ENCODE results near the gene GJD4. TPM values are rescaled to one million over a fixed set of nuclear protein-coding genes. Genes with fewer than 3 reads are reported as not detected.

Gene GJD4
- total RNA-seq, 1 donor from 2014 or later, result 13.9 TPM

DNA sequence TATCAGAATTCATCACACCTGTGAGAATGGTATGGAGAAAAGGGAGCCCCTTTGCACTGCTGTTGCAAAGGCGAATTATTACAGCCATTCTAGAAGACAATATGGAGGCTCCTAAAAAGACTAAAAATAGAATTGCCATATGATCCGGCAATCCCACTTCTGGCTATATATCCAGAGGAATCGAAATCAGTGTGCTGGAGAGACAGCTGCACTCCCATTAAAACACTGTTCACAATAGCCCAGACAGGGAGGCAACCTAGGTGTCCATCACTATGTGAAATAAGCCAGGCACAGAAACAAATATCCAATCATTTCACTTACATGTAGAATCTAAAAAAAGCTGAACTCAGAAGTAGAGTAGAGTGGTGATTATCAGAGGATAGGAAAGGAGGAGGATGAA is 26.0 kb upstream of the GJD4 start:
- no peak for DNase-seq (ENCODE audit: low read depth)

DNA sequence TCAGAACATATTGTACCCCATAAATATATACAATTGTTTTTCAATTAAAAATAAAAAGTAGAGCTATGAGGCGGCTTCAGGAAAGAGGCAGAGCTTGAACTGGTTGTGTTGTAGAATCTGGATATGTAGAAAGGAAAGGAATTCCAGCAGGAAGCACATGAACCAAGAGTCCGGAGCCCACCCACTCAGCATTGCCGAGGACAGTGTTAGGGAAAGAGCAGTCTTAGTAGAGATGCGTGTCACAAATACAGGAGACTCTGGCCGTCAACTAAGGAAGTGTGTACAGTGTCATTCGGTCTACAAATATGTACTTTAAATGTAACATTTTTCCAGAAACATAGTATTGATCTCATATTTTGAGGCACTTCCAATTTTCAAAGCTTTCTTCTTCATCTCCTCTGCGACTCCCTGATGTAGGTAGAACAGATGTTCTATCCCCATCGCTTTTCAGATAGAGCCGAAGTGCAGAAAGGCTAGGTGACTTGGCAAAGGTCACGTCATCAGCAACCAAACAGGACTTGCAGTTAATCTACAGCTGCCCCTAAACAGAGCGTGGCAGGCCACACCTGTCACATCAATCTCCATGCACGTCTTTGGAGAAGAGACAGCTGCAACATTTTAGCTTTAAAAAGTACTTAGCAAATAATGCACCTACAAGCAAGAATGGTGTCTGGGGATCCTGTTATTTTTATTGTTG is 25.3 kb upstream of the GJD4 start:
- DNase-seq (ENCODE audit: low read depth), result peak; percentile 91

DNA sequence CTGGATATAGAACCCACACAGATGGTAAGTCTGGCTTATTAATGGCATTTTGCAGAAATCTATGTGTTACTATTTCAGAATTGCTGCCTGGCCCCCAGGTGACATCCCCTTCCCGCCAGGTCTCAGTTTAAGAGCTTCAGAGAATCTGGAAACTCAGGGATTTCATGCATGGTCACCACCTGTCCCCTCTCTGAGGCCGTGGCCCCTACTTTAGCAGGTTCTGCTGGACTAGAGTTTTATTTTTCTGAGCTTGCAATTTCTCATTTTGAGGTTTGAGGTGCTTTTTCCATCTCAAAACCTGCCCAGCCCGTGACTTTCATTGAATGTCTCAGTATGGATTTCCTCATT is 24.7 kb upstream of the GJD4 start:
- no peak for DNase-seq (ENCODE audit: low read depth)

DNA sequence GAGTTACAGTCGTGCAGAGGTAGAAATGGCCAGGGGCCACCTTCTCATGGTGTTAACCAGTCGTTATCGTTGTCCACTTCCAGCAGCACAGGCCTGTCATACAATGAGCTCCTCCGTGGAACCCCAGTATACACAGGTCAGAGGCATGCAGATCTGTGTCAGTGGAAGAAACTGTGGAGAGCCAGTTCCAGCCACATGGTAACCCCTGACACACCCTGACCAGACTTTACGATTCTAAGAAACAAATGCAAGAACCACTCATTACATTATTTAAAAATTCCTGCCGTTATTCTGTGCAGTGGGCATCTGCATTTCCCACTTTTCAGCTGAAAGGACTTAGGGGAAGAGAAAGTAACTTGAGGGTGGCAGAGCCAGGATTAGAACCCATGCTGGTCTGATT is 23.5 kb upstream of the GJD4 start:
- DNase-seq (ENCODE audit: low read depth), result no peak

DNA sequence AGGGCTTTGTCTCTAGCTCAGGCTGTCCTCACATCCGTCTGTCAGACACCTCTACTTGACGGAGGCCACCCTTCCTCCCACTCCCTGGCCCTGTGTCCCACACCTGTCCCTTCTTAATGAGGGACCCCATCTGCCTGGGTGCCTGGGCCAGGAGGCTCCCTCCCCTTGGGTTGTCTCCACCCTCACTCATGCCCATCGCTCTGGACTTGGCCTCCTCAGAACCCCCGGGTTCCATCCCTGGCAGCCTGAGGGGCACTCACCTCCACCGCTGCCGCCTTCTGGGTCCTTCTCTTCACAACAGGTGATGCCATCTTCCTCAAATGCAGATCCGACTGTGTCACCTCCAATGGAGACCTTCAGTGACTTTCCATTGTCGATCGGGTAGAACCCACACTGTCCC is 20.2 kb upstream of the GJD4 start:
- no peak for DNase-seq (ENCODE audit: low read depth)

DNA sequence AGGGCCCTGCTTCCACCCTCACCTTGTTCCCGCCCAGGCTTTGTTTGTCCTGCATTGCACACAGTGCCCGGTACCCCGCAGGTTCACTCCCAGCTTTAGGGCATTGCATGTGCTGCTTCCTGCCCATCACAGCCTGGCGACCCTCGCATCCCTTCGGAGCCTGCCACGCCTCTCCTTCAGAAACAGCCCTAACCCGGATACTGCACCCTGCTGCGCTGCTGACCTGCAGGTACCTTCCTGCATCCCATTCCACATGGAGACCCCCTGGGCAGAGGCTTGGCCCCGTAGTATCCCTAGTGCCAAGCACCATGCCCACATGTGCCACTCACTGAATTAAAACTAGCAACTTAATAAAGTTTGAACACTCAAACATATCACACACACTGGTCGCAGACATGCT is 19.8 kb upstream of the GJD4 start:
- no peak for DNase-seq (ENCODE audit: low read depth)

DNA sequence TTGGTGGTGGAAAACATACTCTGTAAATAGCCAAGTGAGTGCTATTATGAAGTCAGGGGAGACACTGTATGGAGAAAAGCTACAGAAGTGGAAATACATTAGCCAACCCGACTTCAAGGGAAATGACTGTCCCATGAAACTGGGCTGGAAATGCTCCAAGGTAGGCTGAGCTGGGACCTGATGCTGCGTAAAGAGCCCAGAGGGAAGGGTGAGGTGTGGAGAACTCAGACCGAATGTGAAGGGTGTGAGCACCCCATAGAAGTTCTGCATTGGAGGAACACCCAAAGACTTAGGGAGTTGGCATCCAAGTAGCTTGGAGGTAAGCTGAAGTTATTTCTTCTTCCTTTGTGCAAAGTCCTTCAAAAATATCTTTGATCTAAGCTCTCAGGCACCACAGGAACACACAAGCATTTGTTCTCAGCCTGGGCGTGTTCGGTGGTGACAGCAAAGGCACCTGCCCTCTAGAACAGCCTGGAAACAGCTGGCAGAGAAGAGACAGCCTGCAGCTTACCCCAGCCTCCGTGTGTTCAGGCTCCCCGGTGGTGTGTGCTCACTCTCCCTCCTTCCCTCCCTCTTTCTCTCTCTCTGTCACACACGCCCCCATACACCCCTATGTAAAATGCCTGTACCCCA is 19.1 kb upstream of the GJD4 start:
- peak; percentile 96 for DNase-seq (ENCODE audit: low read depth)

DNA sequence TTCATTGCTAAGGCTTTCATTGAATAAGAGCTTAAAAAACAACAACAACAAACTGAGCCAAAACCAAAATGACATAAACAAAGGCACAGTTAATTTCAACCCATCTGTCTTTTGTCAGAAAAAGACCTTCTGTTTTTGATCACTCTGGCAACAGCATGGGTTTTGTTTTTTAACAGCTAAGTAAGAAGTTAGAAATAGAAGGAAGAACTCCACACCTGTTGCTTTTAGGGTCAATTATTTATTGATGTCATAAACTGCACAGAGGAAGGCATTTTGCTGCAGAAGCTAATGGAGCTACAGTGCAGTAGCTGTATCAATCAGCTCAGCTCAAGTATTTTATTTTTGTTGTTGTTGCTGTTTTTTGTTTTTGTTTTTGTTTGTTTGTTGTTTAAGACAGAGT is 16.3 kb upstream of the GJD4 start:
- peak; percentile 60 for DNase-seq (ENCODE audit: low read depth)

DNA sequence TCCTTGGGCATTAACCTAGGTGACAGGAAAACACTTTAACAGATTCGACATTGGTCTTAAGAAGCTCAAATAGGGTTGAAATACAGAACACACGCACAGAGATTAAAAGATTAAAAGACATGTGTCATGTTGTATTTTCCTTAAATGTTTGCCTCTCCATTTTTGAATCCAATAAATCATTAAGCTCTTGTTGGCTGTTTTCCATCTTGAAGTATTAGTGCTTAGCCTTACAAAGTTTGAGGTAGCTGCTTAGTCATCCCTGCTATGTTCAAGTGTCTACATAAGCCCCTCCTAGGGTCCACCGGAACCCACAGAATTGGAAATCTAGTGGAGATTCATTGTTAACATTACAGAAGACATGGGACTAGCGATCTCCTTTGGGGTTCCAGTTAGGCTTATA is 12.7 kb upstream of the GJD4 start:
- no peak for DNase-seq (ENCODE audit: low read depth)

DNA sequence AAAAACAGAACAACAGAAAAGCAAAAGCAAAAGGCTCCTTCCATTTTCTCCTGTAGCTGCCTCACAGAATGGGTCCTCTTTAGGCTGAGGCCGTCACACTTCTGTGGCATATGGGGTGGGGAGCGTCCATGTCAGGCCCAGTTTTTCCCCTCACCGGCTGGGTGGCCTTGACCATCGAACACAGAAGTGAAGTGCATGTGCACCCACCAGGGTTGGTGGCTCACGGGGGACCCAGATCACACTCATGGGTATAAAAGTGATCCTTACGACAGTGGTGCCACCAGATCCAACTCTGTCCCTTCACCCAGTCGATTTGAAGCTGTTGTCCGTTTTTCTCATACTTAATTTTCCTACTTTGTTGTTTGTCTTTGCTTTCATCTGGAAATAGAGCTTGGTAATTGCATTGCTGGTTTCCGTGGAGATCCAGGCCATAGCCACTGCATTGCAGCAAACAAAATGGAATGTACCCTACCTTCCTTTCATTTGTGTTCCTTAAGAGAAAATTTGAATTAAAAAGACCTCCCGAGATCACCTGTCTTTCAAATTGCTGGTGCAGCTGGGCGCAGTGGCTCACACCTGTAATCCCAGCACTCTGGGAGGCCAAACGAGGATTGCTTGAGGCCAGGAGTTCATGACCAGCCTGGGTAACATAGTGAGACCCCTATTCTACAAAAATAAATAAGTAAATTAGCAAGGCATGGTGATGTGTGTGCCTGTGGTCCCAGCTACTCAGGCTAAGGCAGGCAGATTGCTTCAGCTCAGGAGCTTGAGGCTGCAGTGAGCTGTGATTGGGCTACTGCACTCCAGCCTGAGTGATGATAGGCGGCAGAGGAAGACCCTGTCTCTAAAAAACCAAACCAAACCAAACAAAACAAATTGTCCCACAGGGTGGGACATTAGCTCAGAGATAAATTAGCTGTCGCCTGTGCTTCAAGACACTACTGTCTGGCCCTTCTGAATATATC is 10.7 kb upstream of the GJD4 start:
- DNase-seq (ENCODE audit: low read depth), result no peak

DNA sequence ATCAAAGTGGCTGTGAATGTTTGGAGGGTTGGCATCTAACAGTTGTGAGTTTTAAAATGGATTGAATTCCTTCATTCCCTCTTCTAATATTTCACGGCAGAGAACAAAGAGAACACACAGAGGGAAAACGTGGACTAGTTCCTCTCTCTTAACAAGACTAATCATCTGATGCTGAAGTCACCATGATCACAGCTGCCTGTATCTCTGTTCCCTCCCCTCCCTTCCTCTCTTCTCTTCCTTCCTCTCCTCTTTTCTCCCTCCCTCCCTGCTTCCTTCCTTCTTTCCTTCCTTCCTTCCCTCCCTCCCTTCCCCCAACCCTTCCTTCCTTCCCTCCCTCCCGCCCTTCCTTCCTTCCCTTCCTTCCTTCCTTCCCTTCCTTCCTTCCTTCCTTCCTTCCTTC is 10.0 kb upstream of the GJD4 start:
- DNase-seq (ENCODE audit: low read depth), result no peak

DNA sequence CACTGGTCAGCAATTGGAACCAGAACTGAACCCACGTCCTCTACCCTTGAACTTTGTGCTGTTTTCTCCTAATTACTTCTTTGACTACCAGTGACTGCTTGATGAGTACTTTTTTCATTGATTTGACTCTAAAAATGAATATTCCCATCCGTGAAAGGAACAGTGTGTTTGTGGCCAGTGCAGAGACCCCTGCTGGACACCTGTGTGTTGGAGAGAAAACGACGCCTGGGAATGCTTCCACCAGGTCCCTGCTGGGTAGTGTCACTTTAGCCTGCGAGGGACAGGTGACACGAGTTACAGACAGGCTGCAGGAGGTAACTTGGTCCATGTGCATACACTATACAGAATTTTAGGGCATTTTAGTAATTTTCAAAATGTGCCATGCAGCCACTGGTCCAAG is 6.8 kb upstream of the GJD4 start:
- DNase-seq (ENCODE audit: low read depth), result no peak

DNA sequence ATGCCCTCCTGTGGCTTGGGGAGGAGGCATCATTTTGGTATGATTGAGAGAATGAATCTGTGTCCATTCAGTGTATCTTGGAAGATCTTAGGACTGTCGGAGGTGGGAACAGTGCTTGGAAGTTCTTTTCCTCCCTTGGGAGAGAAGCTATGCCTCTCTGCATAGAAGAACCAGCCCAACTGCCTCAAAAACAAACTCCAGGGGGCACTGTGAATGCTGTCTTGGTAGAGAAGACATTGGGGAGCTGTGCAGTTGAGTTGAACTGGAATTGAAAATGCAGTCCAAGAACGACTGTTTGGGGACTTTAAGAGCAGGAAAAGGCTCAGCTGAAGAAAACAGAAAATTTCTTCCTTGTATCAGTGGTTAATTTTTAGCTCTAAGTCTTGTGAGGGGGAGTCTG is 4.9 kb upstream of the GJD4 start:
- DNase-seq (ENCODE audit: low read depth), result no peak

DNA sequence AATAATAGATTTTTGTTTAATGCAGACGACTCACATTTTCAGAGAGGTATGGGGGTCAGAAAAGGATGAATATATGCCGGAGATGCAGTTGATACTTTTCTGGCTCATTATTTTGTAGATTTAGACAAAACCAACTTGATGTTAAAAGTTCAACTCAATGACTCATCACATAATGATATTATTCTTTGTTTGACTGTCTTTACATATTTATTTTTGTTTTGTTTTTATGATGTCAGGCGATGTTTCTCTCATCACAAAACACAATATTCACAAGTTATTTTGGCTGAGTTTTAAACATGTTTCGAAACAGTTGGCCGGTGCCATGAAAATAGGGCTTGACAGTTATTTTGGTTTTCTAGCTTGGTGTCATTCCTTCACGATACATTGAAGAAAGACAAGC is 1.3 kb downstream of the GJD4 start:
- DNase-seq (ENCODE audit: low read depth), result peak; percentile 49

DNA sequence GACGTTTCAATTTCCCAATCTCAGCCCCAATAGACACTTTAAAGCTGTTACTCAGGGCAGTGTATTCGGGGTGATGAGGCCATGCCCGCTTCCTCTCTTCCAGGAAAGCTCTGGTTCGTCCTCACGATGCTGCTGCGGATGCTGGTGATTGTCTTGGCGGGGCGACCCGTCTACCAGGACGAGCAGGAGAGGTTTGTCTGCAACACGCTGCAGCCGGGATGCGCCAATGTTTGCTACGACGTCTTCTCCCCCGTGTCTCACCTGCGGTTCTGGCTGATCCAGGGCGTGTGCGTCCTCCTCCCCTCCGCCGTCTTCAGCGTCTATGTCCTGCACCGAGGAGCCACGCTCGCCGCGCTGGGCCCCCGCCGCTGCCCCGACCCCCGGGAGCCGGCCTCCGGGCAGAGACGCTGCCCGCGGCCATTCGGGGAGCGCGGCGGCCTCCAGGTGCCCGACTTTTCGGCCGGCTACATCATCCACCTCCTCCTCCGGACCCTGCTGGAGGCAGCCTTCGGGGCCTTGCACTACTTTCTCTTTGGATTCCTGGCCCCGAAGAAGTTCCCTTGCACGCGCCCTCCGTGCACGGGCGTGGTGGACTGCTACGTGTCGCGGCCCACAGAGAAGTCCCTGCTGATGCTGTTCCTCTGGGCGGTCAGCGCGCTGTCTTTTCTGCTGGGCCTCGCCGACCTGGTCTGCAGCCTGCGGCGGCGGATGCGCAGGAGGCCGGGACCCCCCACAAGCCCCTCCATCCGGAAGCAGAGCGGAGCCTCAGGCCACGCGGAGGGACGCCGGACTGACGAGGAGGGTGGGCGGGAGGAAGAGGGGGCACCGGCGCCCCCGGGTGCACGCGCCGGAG is 2.6 kb downstream of the GJD4 start:
- no peak for DNase-seq (ENCODE audit: low read depth)

DNA sequence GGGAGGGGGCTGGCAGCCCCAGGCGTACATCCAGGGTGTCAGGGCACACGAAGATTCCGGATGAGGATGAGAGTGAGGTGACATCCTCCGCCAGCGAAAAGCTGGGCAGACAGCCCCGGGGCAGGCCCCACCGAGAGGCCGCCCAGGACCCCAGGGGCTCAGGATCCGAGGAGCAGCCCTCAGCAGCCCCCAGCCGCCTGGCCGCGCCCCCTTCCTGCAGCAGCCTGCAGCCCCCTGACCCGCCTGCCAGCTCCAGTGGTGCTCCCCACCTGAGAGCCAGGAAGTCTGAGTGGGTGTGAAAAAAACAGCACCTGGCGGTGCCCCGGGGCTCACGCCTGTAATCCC is 3.2 kb downstream of the GJD4 start:
- no peak for DNase-seq (ENCODE audit: low read depth)

DNA sequence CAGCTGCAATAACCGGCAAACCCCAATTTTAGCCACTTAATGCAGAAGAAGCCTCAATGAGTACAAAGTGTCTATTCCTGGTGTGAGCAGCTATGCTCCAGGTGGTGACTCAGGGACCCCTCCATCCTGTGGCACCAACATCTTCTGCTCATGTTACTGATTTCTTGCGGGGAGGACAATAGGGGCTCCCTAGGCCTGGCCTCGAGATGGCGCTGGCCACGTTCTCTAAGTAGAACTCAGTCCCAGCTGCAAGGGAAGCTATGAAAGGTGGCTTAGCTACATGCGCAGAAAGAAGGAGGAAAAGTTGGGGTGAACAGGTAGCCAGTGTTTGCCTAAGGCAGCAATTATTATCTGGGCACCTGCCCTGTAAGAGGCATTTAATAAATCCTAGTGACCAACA is 6.6 kb downstream of the GJD4 start:
- no peak for DNase-seq (ENCODE audit: low read depth)

DNA sequence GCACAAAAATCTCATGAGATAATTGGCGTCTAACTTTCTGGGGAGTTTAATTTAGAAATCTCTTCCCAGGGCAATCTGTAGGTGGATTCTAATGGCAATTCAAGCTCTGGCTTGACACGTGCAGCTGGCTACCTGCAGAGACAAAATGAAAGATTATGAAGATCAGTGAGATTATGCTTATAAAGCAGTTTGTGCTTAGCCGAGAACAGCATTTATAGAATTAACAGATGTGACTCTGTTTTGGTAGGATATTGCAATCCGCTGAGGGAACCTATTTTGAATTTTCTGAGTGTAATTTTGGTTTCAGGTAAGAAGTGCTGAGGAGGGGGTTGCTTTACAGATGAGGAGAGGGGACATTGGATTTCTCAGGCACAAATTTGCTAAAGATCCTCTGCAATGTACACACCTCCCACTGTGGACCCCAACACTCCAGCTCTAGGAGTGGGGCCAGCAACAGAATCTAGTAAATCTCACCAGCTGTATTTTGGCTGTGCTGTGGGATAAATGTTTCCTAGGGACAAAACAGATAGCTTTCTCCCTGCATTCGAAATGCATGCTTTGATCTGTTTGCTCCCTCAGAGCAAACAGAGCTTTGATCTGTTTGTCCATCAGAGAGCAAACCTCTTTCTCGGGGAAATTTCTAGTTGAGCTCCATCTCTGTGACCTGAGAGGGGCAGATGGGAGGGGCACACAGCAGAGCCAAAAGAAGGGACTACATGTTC is 7.4 kb downstream of the GJD4 start:
- DNase-seq (ENCODE audit: low read depth), result no peak

DNA sequence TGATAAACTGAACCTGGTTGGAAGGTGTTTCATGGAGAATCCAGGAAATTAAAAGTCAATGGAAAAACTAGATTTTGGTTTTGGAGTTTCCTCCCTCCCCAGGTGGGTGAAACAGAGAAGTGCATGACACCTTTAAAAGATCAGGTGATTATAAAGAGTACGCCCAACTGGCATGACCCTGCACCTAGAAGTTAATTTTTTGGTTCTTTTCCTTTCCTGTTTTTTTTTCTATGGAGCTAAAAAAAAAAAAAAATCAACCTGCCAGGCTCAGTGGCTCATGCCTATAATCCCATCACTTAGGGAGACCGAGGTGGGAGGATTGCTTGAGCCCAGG is 7.9 kb downstream of the GJD4 start:
- no peak for DNase-seq (ENCODE audit: low read depth)

DNA sequence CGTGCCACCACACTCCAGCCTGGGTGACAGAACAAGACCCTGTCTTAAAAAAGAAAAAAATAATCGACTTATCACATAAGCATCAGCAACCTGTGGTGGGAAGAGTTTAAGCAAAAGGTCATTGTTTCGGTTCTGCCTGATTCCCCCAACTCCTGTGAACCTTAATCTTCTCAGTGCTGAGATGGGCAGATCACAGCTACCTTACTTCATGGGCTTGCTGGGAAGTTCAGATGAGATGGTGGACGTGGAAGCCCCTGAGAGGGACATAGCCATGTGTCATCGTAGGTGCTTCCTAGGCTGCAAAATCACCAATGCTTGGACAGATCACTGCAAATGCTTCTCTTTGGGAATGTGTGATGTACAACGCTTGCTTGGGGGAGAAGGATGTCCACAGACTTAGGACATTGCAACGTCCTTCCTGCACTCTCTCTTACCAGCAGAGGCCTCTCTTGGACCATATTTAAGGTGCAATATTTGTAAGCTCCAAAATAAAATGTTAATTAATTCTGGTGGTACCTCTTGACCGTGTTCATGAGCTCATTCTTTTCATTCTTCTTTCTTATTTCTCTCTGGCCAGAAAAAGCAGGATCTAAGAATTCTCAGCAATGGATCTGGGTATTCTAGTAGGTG is 8.6 kb downstream of the GJD4 start:
- DNase-seq (ENCODE audit: low read depth), result peak; percentile 31

DNA sequence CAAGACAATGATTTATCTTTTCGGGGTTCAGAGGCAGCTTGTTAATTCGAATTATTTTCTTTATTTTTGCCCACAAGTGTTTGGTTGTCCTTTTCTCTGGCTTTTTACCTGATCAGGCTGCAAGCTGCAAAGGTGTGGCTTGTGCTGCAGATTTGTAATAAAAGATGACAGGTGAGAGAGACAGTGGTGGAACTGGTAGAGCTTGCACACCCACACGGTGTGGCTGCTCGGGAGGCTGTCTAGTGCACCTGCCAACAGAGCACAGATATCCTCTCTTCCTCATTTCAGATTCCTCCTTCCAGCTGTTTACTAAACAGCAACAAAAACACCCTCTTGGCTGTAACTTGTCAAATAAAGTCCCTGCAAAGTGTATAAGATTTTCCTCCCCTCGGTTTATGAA is 9.2 kb downstream of the GJD4 start:
- DNase-seq (ENCODE audit: low read depth), result no peak

Data from myocyte (in vitro differentiated cells).